HCT116 (cell line): ENCODE results near the gene ASPG. TPM values are rescaled to one million over a fixed set of nuclear protein-coding genes. Genes with fewer than 3 reads are reported as not detected.

Experiments used
- ATAC-seq: fragments of 200-7000 bp; cut with Tn5 transposase; 2 replicates; pipeline ENCODE4 v1.9.1; 2020; ENCODE audit warnings: mild to moderate bottlenecking, moderate library complexity
- BruUV-seq: library from RNA; stranded (reverse); fragments of 400-500 nt; replicated peaks from 2 replicates; lab custom pipeline; 2021; lab: Mats Ljungman, UMichigan
- CTCF ChIA-PET: fragments of 300-600 bp; sonication (Branson Sonifier 250); formaldehyde crosslinking; loops from one replicate; lab custom pipeline; 2021; ENCODE audit warnings: antibody characterized with exemption; lab: Charles Lee
- POLR2A ChIA-PET: fragments of 300-600, 350-600 bp; sonication (Branson Sonifier 250); formaldehyde crosslinking; loops from one replicate; lab custom pipeline; 2021; ENCODE audit warnings: antibody characterized with exemption; lab: Charles Lee
- RAD21 ChIA-PET, 2 experiments: fragments of 300-600 bp; sonication (Branson Sonifier 250); formaldehyde crosslinking; loops; one replicate each; lab custom pipeline; 2023; ENCODE audit warnings: low total read pairs in 2 of 2; ENCODE audit not compliant: uncharacterized antibody in 2 of 2, unreplicated experiment in 2 of 2, low non-redundant PET in 1 of 2; lab: Charles Lee
- DNase-seq: peaks from one replicate; pipeline ENCODE4 v3.0.0-alpha.2; 2010; ENCODE audit warnings: low read depth, low spot score
- H2AFZ ChIP-seq: fragments of 200-600 bp; shearing (Covaris generic), sonication (generic); 2 replicates; pipeline ENCODE4 v1.6.1; 2017; ENCODE audit warnings: low read depth, mixed run types, mixed read lengths, antibody characterized with exemption, low read length; ENCODE audit not compliant: poor library complexity, severe bottlenecking
- H3K27ac ChIP-seq: 2 replicates; pipeline ENCODE4 v1.5.1; 2012; ENCODE audit warnings: low read depth, low read length
- H3K27me3 ChIP-seq: fragments of 200-600 bp; sonication (generic); 2 replicates; pipeline ENCODE4 v1.6.1; 2016; ENCODE audit warnings: mixed run types, low read length, mixed read lengths; ENCODE audit not compliant: insufficient read depth
- H3K36me3 ChIP-seq, 2 experiments: fragments of 200-500 bp in 1 of 2; fragments of 200-600 bp in 1 of 2; sonication (Bioruptor generic) in 1 of 2; sonication (generic) in 1 of 2; 2 replicates each; pipeline versions ENCODE4 v1.5.1 to v1.6.1; 2014 to 2016; ENCODE audit warnings: low read length in 2 of 2, inconsistent platforms in 1 of 2, mixed read lengths in 1 of 2, mixed run types in 1 of 2; ENCODE audit not compliant: insufficient read depth in 2 of 2, control insufficient read depth in 1 of 2
- H3K4me1 ChIP-seq, 2 experiments: fragments of 200-600 bp in 1 of 2; sonication (generic) in 1 of 2; 2 replicates each; pipeline versions ENCODE4 v1.5.1 to v1.6.1; 2012 to 2017; ENCODE audit warnings: low read length in 2 of 2, inconsistent platforms in 1 of 2, mild to moderate bottlenecking in 1 of 2, mixed read lengths in 1 of 2, mixed run types in 1 of 2, moderate library complexity in 1 of 2; ENCODE audit not compliant: insufficient read depth in 2 of 2, control insufficient read depth in 1 of 2
- H3K4me2 ChIP-seq: fragments of 200-600 bp; sonication (generic); 2 replicates; pipeline ENCODE4 v1.6.1; 2017; ENCODE audit warnings: mixed run types, low read length, mixed read lengths
- H3K4me3 ChIP-seq, 2 experiments: fragments of 200-600 bp in 1 of 2; sonication (generic) in 1 of 2; replicated peaks in 1 of 2; 2 replicates each; pipeline ENCODE4 v1.5.1; 2011 to 2016; ENCODE audit warnings: low read length in 2 of 2, control low read depth in 1 of 2, low read depth in 1 of 2, mild to moderate bottlenecking in 1 of 2, mixed read lengths in 1 of 2, mixed run types in 1 of 2
- H3K79me2 ChIP-seq: fragments of 200-600 bp; sonication (generic); 2 replicates; pipeline ENCODE4 v1.6.1; 2017; ENCODE audit warnings: mild to moderate bottlenecking, mixed run types, low read length, moderate library complexity, mixed read lengths; ENCODE audit not compliant: insufficient read depth
- H3K9ac ChIP-seq: fragments of 200-600 bp; sonication (generic); 2 replicates; pipeline ENCODE4 v1.6.1; 2016; ENCODE audit warnings: low read length, mixed read lengths
- H3K9me2 ChIP-seq: fragments of 200-600 bp; sonication (generic), shearing (Covaris generic); 2 replicates; pipeline ENCODE4 v1.6.1; 2017; ENCODE audit warnings: mixed run types, mild to moderate bottlenecking, moderate library complexity; ENCODE audit not compliant: insufficient read depth
- H3K9me3 ChIP-seq, 2 experiments: fragments of 200-500 bp in 1 of 2; fragments of 200-600 bp in 1 of 2; sonication (Bioruptor generic) in 1 of 2; sonication (generic) in 1 of 2; 2 replicates each; pipeline ENCODE4 v1.6.1; 2014 to 2017; ENCODE audit warnings: low read length in 2 of 2, mixed read lengths in 2 of 2, inconsistent platforms in 1 of 2, low read depth in 1 of 2, mild to moderate bottlenecking in 1 of 2, mixed run types in 1 of 2, moderate library complexity in 1 of 2; ENCODE audit not compliant: control insufficient read depth in 1 of 2, insufficient read depth in 1 of 2
- H4K20me1 ChIP-seq: fragments of 200-600 bp; sonication (generic), shearing (Covaris generic); 2 replicates; pipeline ENCODE4 v1.6.1; 2017; ENCODE audit warnings: mixed run types, mild to moderate bottlenecking, moderate library complexity; ENCODE audit not compliant: insufficient read depth
- CBX3 ChIP-seq: IDR thresholded peaks from 2 replicates; pipeline ENCODE4 v1.6.1; 2012; ENCODE audit warnings: low read depth
- CEBPB ChIP-seq: IDR thresholded peaks from 2 replicates; pipeline ENCODE4 v1.6.1; 2012; ENCODE audit warnings: low read depth
- EZH2 ChIP-seq: fragments of 200-600 bp; sonication (generic); IDR thresholded peaks from 2 replicates; pipeline ENCODE4 v1.6.1; 2017; ENCODE audit warnings: antibody characterized with exemption, mixed run types
- EZH2phosphoT487 ChIP-seq: fragments of 200-600 bp; IDR thresholded peaks from 2 replicates; pipeline ENCODE4 v1.6.1; 2018; ENCODE audit warnings: antibody characterized with exemption, borderline replicate concordance
- FOSL1 ChIP-seq: IDR thresholded peaks from 2 replicates; pipeline ENCODE4 v1.6.1; 2012; ENCODE audit warnings: low read depth
- MAX ChIP-seq: IDR thresholded peaks from 2 replicates; pipeline ENCODE4 v1.6.1; 2012
- POLR2A ChIP-seq: IDR thresholded peaks from 2 replicates; pipeline ENCODE4 v1.7.0; 2011; ENCODE audit warnings: borderline replicate concordance; ENCODE audit not compliant: insufficient read depth, insufficient read length; ENCODE audit errors: extremely low read depth
- POLR2AphosphoS5 ChIP-seq: IDR thresholded peaks from 2 replicates; pipeline ENCODE4 v1.6.1; 2011; ENCODE audit warnings: mild to moderate bottlenecking, low read depth, low read length, moderate library complexity
- RAD21 ChIP-seq: IDR thresholded peaks from 2 replicates; pipeline ENCODE4 v1.6.1; 2012; ENCODE audit warnings: low read depth, mild to moderate bottlenecking
- SRF ChIP-seq: IDR thresholded peaks from 2 replicates; pipeline ENCODE4 v1.6.1; 2012; ENCODE audit warnings: low read depth
- ZBTB33 ChIP-seq: IDR thresholded peaks from 2 replicates; pipeline ENCODE4 v1.6.1; 2011; ENCODE audit warnings: mild to moderate bottlenecking, low read length, moderate library complexity; ENCODE audit not compliant: insufficient replicate concordance; ENCODE audit errors: extremely low read depth
- ZNF274 ChIP-seq: fragments of 200-500 bp; sonication (Bioruptor generic); IDR thresholded peaks from 2 replicates; pipeline ENCODE4 v1.6.1; 2014; ENCODE audit warnings: mild to moderate bottlenecking, low read depth, low read length, inconsistent platforms
- intact Hi-C: fragments of 100-400 bp; cut with micrococcal nuclease; formaldehyde crosslinking; loops from 2 replicates; pipeline ENCODE4 v1.10.0; 2022
- total RNA-seq: library from RNA; stranded (reverse); gene quantifications from one replicate; pipeline ENCODE4 v1.2.1, GENCODE V29; 2021; ENCODE audit not compliant: unreplicated experiment

The ASPG gene
- total RNA-seq, 1 experiment from 2014 or later = not detected

GRCh38 chr14:104107611-104108569 is 22.4 kb downstream of the ASPG start:
- no TSS peak for BruUV-seq
- ChIA-PET RAD21 (interaction anchor here in 1 of 2 experiments (0.6 kb wide), 1 partner anchor 13 kb away, joined by 6 read pairs; no protein-coding TSS in a partner anchor), POLR2A (no interaction called here), CTCF (interaction anchor here (1.1 to 1.5 kb wide), 2 partner anchors 14 to 30 kb away, joined by 3 to 4 read pairs; no protein-coding TSS in a partner anchor)
- no peaks in the 10 kb centered on the region for H3K9me3 ChIP-seq
- peak; percentile 84 for ATAC-seq
- H3K9ac ChIP-seq = no peak overlapping the region
- H4K20me1 ChIP-seq = no peaks in the 10 kb centered on the region
- no peaks in the 10 kb centered on the region for H3K27me3 ChIP-seq
- H2AFZ ChIP-seq = no peak overlapping the region
- no peak overlapping the region; the same call in 1 of the 2 replicates for H3K27ac ChIP-seq
- H3K9me2 ChIP-seq = no peaks in the 10 kb centered on the region
- intact Hi-C loops = no loop called here
- H3K4me1 ChIP-seq = peaks cover 13 to 33% of the 10 kb centered on the region in 2 experiments; a peak in 3 of 4 replicates
- no peaks in the 10 kb centered on the region for H3K79me2 ChIP-seq
- peak overlapping the region in 1 of 2 experiments; percentile 8; a peak in 1 of 4 replicates for H3K4me3 ChIP-seq
- no peaks in the 10 kb centered on the region for H3K36me3 ChIP-seq
- no peak for DNase-seq
- H3K4me2 ChIP-seq = peak overlapping the region; percentile 64
- TF ChIP-seq POLR2AphosphoS5 (peak; percentile 16; the same call in 1 of the 2 replicates), EZH2phosphoT487 (no peak)

- ChIA-PET RAD21 (no interaction called here), POLR2A (no interaction called here), CTCF (interaction anchor here (1.1 to 1.5 kb wide), 2 partner anchors 15 to 29 kb away, joined by 3 to 4 read pairs; no protein-coding TSS in a partner anchor)
- ATAC-seq (peak; percentile 34), DNase-seq (no peak)
- H3K9ac ChIP-seq = no peak overlapping the region
- intact Hi-C loops = no loop called here
- peaks cover 13 to 34% of the 10 kb centered on the region in 2 experiments; a peak in 3 of 4 replicates for H3K4me1 ChIP-seq
- H3K36me3 ChIP-seq = no peaks in the 10 kb centered on the region
- H3K9me3 ChIP-seq = no peaks in the 10 kb centered on the region
- H3K79me2 ChIP-seq = no peaks in the 10 kb centered on the region
- H3K4me3 ChIP-seq = peak overlapping the region in 1 of 2 experiments; percentile 8; a peak in 1 of 4 replicates
- H3K27me3 ChIP-seq = no peaks in the 10 kb centered on the region
- H4K20me1 ChIP-seq = no peaks in the 10 kb centered on the region
- H3K4me2 ChIP-seq = peak overlapping the region; percentile 64
- H3K27ac ChIP-seq = no peak overlapping the region; the same call in 1 of the 2 replicates
- H2AFZ ChIP-seq = no peak overlapping the region
- H3K9me2 ChIP-seq = no peaks in the 10 kb centered on the region
- BruUV-seq = no TSS peak
- TF ChIP-seq CBX3 (no peak), RAD21 (no peak), ZNF274 (no peak), MAX (no peak), FOSL1 (no peak), EZH2 (no peak), CEBPB (no peak), POLR2A (no peak), ZBTB33 (no peak), SRF (no peak)
Measured at GRCh38 chr14:104108570-104109541, 23.4 kb downstream of the ASPG start.
